ENCODE results near the gene GGT1. TPM values are rescaled to one million over a fixed set of nuclear protein-coding genes. Genes with fewer than 3 reads are reported as not detected.
"Not testable (repeated sequence)": the region's sequence is repeated elsewhere in the genome, so short reads cannot be mapped to it uniquely, and the experiment has no call there.

The GGT1 gene
- total RNA-seq, 1 donor from 2014 or later = 208 TPM

GRCh38 chr22:24584166-24584790 is 18.7 kb upstream of the GGT1 start:
- DNase-seq (ENCODE audit: low spot score) = no peak

DNA sequence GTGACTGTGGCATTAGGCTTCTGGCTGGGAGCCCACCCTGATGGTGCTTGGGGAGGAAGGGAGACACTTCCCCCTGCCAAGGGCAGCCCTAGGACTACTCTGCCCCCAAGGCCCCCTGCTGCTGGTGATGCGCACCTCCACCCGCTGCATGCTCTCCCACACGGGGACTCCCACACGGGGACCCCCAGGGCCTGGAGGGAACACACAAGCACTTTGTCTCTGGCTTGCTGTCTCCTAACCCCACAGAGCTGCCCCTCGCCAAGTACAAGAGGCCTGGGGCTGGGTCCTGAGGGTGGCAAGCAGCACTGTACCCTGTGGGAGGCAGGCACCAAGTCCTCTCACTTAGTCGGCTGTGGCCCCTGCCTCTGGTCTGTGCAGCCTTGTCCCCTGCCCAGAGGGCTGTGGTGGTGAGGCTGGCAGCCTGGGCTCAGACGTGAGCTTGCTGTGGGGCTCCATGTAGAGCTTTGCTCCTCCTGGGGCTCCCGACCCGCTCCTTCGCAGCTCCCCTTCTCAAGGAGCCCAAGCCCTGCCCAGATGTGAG is 18.1 kb upstream of the GGT1 start:
- no peak for DNase-seq (ENCODE audit: low spot score)

- DNase-seq (ENCODE audit: low spot score) = no peak
These were observed 17.5 kb upstream of the GGT1 start for GRCh38 chr22:24585461-24585860.

DNA sequence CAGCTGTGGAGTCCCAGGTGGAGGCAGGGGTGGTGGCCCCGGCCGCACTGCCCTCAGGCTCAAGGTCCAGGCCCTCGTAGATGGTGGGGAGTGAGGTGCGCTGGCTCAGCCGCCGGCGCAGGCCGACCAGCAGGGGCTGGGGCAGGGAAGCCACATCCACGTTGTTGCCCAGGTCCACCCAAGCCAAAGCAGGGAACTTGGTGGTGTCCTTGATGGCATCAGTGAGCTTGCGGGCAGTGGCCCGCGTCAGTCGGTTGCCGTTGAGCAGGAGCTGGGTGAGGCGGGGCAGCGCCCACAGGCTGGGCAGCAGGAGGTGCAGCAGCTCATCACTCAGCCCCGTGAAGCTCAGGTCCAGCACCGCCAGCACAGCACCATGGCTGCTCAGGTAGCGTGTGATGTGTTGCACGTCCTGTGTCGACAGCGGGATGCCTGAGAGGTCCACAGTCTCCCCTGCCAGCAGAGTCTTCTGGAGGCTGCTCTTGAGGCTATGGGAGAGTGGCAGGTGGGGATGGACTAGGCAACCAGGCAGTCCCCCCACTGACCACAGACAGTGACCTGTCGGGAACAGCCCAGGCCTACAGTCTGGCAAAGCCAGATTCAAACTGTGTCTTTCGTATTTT is 17.0 kb upstream of the GGT1 start:
- DNase-seq (ENCODE audit: low spot score) = no peak

DNA sequence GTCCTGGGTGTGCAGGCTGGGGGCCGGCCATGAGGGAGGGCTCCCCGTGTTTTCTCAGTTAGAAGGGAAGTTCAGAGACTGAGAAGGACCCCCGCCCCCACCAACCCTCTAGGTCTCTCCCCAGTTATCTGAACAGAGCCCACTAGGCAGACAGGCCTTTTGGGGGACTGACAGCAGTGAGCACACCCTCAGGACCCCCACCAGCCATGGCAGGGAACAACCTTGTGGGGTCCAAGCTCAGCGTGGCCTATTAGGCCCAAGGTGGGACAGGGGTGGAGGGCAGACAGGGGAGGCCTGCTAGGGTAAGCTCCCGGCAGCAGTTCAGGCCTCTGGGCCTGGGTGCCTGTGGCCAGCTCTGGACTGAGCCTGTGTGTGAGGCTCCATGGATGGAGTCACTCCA is 15.7 kb upstream of the GGT1 start:
- DNase-seq (ENCODE audit: low spot score) = no peak

GRCh38 chr22:24587948-24588347 is 15.0 kb upstream of the GGT1 start:
- DNase-seq (ENCODE audit: low spot score) = no peak

DNA sequence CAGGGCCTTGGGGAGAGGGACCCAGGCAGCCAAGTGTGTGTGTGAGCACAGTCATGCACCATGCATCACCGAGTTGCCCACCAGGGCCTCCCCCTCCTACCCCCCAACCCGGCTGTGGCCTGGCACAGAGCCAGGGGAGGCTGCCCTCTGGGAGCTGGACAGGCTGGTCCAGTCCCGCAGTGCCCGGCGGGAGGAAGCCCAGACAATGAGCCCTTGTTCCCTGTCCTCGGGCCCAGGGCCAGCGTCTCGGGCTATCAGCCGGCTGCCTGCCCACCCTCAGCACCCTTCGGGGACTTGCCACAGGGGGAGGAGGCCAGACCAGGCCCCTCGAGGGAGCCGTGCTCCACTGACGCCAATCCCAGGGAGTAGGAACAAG is 14.6 kb upstream of the GGT1 start:
- peak; percentile 65 for DNase-seq (ENCODE audit: low spot score)

GRCh38 chr22:24588757-24589481 is 14.1 kb upstream of the GGT1 start:
- no peak for DNase-seq (ENCODE audit: low spot score)

DNA sequence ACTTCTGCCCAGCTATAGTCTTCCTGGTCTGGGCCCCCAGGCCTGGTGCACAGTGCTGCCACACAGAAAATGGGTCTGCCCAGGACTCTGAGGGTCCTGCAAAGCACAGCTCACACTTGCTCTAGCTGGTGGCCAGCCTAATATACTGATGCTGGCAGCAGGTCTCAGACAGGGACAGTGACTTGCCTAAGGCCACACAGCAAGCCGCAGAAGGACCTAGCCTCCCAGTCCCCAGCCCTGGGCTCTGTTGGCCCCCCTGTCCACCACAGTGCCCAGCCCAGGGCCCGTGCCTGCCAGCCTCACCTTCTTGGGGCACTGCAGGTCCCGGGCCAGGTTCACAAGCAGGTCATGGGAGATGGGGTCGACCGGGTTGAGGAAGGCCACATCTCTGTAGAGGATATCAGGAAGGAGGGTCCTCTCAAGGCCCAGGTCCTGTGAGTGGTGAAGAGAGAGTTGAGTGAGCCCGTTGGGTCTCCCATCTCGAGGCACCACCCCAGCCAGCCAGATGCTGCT is 13.4 kb upstream of the GGT1 start:
- no peak for DNase-seq (ENCODE audit: low spot score)

DNA sequence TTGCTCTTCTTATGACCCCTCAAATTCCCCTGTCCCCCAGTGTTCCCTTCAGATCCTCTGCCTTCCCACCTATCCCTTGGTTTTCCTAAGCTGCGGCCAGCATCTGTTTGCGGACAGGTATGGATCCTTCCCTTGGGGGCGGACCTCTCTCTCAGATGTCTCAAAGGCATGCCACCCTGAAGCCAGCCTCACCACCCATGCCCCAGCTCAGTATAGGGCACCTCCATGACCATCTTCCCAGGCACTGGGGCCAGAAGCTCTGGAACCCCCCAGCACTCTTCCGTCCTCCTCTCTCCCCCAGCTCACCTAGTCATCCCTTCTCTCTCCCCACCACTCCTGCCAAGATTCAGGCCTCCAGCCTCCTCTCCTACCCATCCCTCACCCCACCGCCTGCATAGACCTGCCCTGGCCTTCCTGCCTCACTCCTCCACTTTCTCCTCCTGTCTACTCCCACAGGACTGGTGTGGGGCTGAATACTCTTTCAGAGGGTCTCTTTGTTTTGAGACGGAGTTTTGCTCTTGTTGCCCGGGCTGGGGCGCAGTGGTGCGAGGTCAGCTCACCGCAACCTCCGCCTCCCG is 12.3 kb upstream of the GGT1 start:
- no peak for DNase-seq (ENCODE audit: low spot score)

DNA sequence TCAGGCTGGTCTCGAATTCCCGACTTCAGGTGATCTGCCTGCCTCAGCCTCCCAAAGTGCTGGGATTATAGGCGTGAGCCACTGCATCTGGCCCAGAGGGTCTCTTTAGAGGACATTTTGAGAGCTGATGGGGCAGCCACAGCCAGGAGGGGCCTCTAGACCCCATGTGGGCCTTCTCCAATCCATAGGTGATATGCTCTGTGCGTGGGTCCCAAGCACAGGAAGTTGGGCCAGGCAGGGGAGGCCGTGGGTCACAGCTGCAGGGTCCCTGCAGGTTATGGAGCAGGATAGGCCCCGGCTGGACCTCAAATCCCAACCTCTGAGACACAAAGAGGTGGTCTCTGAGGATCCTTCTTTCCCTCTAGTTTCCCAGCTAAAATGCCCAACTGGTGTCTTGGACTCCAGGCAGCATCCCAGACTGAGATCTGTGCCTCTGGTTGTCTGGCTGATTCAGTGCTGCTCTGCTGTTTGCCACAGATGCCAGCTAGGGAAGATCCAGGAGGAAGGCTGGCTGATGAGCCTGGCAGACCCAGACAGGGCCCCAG is 11.6 kb upstream of the GGT1 start:
- no peak for DNase-seq (ENCODE audit: low spot score)

DNA sequence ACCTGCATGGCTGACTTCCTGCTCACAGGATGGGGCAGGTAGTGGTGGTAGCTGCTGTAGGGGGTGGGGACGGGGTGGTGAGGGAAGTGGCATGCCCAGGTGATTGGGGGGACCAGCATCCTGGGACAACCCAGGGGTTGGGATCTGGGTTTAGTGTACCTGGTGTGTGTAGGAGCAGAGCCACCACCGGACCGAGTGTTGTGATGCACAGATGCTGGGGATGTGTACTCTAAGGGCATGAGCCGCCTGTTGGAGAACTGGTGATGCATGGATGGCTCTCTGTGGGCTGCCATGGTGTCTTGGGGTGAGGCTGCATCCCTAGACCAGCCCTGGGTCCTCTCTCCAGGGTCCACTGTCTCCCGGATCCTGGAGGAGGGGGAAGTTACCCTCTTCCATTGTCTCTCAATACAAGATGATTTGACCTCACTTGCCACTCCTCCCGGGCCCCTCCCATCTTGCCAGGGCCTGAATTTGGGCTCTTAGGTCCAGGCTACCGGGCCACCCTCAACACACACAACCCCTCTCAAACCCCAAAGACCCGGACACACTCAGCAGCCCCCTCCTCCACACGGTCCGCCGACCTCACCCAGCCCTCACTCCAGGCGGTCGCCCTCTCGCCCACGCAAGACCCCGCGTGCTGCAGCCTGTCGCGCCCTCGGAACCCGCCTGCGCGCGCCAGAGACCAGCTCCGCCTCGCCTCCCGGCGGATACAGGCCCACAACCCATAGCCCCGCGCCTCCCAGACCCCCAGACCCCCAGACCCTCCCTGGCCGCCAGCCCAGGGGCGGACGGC is 10.7 kb upstream of the GGT1 start:
- DNase-seq (ENCODE audit: low spot score) = no peak

DNA sequence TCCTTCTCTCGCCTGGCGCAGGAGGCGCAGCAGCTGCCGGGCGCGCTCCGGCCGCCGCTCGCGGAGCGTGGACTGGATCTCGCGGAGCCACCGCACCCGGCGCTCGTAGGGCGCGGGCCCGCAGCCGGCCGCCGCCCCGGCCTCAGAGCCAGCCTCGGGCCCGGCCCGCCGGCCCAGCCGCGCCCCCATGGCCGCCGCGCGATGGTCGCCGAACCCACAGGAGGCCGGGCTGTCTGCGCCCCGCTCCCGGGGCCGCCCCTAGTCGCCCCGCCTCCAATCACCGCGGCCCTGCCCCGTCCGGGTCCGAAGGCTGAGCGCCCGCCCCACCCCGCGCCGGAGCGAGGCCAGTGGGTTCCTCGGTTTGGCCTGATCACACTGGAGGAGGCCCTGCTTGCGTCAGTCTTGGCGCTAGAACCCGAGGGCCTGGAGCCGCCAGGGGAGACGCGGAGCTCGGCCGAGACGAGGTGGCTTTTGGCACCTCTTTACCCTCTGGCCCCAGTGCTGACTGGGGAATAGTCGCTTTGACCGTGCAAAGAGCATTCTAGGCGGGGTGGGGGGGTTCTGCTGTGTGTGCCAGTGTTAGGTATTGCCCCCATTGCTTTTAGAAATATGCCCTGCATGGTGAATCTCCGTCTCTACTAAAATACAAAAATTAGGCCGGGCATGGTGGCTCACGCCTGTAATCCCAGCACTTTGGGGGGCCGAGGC is 10.0 kb upstream of the GGT1 start, which contains the start of gene LRRC75B:
TSS of gene LRRC75B (minus strand) at position 223 of the 708 bp plus-strand sequence. CDS start at position 189, 34 bp downstream.
- peak; percentile 91 for DNase-seq (ENCODE audit: low spot score)

DNA sequence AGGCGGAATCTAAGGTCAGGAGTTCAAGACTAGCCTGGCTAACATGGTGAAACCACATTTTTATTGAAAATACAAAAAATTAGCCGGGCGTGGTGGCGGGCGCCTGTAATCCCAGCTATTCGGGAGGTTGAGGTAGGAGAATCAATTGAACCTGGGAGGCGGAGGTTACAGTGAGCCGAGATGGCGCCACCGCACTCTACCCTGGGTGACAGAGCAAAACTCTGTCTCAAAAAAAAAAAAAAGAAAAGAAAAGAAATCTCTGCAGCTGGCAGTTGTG is 9.5 kb upstream of the GGT1 start:
- not testable (repeated sequence) for DNase-seq (ENCODE audit: low spot score)

DNA sequence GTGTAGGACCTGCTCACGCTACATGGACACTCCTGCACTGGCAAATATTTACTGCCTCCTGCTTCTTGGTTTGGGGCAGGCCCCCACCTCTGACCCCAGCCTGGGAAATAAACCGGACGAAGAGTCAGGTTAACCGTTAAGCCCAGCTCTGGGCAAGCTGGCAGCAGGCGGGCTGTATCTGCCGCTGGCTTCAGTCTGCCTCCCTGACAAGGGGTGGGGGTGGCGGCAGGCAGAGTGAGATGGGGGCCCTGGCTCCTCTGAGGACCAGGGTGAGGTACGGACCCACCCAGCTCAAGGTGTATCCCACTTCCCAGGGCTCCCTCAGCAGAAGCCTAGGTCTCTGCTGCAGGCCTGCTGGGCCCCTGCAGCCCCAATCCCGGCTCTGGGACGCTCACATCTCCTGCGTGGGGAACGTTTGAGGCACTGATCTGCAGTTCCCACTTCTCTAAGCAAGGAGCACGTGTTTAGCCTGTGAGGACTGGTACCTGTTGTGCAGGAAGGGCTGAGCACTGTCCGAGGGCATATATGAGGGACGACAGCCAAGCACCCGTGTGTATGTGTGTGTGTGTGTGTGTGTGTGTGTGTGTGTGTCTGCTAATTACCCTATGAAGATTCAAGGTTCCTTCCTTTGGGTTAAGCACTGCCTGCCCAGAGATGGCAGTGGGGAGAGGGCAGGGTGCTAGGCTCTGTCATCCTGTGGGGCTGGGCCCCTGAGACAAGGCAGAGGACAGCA is 9.0 kb upstream of the GGT1 start:
- DNase-seq (ENCODE audit: low spot score) = peak; percentile 79

DNA sequence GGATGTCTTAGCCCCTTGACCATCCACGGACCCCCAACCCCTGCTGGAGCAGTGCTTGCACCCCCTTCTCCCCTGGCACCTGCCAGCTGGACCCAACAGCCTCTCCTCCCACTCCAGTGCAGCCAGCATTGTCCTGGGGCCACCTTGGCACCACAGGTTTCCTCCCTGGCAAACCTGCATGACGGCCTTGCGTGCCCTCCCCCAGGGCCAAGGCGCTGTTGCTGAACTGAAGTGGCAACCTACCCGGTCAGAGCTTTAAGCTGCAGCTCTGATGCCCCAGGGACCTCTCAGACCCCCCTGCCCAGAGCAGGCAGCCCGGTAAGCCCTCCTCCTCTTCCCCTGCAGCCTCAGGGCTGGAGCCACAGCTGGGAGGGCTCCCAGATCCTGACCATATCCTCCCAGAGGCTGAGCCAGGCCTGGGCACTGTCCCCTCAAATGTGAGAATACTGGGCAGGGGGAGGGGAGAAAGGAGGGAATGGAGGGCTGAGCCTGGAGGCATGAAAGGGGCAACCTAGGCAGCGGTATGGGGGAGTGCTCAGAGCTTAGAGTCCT is 8.3 kb upstream of the GGT1 start:
- DNase-seq (ENCODE audit: low spot score) = no peak

- DNase-seq (ENCODE audit: low spot score) = no peak
These were observed 7.8 kb upstream of the GGT1 start for GRCh38 chr22:24595228-24595627.

GRCh38 chr22:24595863-24596262 is 7.1 kb upstream of the GGT1 start:
- DNase-seq (ENCODE audit: low spot score) = no peak

DNA sequence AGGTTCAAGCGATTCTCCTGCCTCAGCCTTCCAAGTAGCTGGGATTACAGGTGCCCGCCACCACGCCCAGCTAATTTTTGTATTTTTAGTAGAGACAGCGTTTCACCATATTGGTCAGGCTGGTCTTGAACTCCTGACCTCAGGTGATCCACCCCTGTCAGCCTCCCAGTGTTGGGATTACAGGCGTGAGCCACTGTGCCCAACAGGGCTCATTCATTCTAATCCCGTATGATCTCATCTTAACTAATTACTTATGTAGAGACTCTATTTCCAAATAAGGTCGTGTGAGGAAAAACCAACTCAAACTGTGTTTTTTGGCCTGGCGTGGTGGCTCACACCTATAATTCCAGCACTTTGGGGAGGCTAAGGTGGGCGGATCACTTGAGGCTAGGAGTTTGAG is 5.9 kb upstream of the GGT1 start:
- not testable (repeated sequence) for DNase-seq (ENCODE audit: low spot score)

DNA sequence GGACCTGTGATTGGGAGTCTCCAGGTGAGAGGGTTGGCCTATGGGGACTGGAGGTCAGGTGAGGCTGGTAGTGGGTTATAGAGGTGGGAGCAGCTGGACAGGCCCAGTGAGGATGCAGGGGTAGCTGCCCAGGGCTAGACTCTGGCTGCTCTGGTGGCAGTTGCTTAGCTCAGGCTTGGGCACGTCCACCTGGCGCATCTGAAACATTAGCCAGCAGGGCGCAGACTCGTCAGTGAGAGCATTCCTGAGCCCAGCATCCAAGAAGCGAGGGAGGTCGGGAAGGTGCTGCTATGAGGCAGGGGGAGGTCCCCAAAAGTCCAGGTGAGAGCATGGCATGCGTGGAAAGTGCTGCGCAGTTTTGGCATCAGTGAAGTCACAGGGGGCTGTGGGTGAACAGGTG is 3.5 kb upstream of the GGT1 start:
- no peak for DNase-seq (ENCODE audit: low spot score)
